Measurements from ENCODE around the gene CRISP2.
"Not testable (repeated sequence)": the region's sequence is repeated elsewhere in the genome, so short reads cannot be mapped to it uniquely, and the experiment has no call there.

Gene CRISP2
- 0 reads per million in 2 donors for total RNA-seq

GRCh38 chr6:49713346-49713745 lies at the start of gene CRISP2:
Gene CRISP2 (minus strand): TSS chr6:49713543. CDS start chr6:49709196, 4,347 bp downstream.
- DNase-seq, result no peak

GRCh38 chr6:49744259-49744658 lies 30.9 kb upstream of the CRISP2 start, which contains the start of gene CRISP3:
Gene CRISP3 (minus strand): TSS chr6:49744388. CDS start chr6:49744367, 21 bp downstream.
- DNase-seq, result peak in 1 of 5 experiments; percentile 22

- no peak for DNase-seq
Observed at GRCh38 chr6:49743429-49743828, 30.1 kb upstream of the CRISP2 start.

GRCh38 chr6:49739423-49739822 lies 26.1 kb upstream of the CRISP2 start:
- no peak for DNase-seq

- no peak for DNase-seq
Observed at GRCh38 chr6:49736017-49736508, 22.7 kb upstream of the CRISP2 start.

- DNase-seq, result no peak
Observed at GRCh38 chr6:49733680-49734079, 20.3 kb upstream of the CRISP2 start.

GRCh38 chr6:49732781-49733180 lies 19.4 kb upstream of the CRISP2 start:
- no peak for DNase-seq

- no peak for DNase-seq
Observed at GRCh38 chr6:49730251-49730650, 16.9 kb upstream of the CRISP2 start.

- DNase-seq, result not testable (repeated sequence)
Observed at GRCh38 chr6:49723917-49724316, 10.6 kb upstream of the CRISP2 start.

- no peak for DNase-seq
Observed at GRCh38 chr6:49721297-49721696, 8.0 kb upstream of the CRISP2 start.

- DNase-seq, result no peak
Observed at GRCh38 chr6:49720372-49720771, 7.0 kb upstream of the CRISP2 start.

- no peak for DNase-seq
Observed at GRCh38 chr6:49698478-49698877, 14.9 kb downstream of the CRISP2 start.

GRCh38 chr6:49693512-49693911 lies 19.8 kb downstream of the CRISP2 start:
- DNase-seq, result no peak

- DNase-seq, result no peak
Observed at GRCh38 chr6:49692534-49692933, 20.8 kb downstream of the CRISP2 start.

GRCh38 chr6:49676671-49677281 lies 36.6 kb downstream of the CRISP2 start:
- no peak for DNase-seq

- DNase-seq, result no peak
Observed at GRCh38 chr6:49675816-49676215, 37.5 kb downstream of the CRISP2 start.

- DNase-seq, result no peak
Observed at GRCh38 chr6:49668083-49668511, 45.2 kb downstream of the CRISP2 start.

- no peak for DNase-seq
Observed at GRCh38 chr6:49666930-49667757, 46.2 kb downstream of the CRISP2 start.

- no peak for DNase-seq
Observed at GRCh38 chr6:49666480-49666879, 46.9 kb downstream of the CRISP2 start.

GRCh38 chr6:49664817-49665216 lies 48.5 kb downstream of the CRISP2 start:
- no peak for DNase-seq

- DNase-seq, result not testable (repeated sequence)
Observed at GRCh38 chr6:49664054-49664453, 49.3 kb downstream of the CRISP2 start.

- no peak for DNase-seq
Observed at GRCh38 chr6:49662892-49663261, 50.5 kb downstream of the CRISP2 start.

- no peak for DNase-seq
Observed at GRCh38 chr6:49662231-49662891, 51.0 kb downstream of the CRISP2 start.

All from T-helper 2 cell (primary cell).